ENCODE measurements around the gene DBT. TPM values are rescaled to one million over a fixed set of nuclear protein-coding genes. Genes with fewer than 3 reads are reported as not detected.

Gene DBT
- total RNA-seq, 1 experiment from 2014 or later, result 16.8 TPM

DNA sequence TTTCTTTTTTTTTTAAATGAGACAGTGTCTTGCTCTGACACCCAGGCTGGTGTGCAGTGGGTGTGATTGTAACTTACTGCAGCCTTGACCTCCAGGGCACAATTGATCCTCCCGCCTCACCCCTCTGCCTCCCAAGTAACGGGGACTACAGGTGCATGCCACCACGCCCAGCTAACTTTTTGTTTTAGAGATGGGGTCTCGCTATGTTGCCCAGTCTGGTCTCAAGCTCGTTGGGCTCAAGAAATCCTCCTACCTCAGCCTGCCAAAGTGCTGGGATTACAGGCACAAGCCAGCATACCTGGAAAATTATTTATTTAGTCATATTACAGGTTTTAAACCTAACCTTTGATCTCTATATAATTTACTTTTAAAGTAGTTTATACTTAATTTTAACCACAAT, 84.9 kb downstream of the DBT start:
- POLR2A ChIA-PET (ENCODE audit: low non-redundant PET), result no interaction called here
- CTCF ChIA-PET, result no interaction called here

DNA sequence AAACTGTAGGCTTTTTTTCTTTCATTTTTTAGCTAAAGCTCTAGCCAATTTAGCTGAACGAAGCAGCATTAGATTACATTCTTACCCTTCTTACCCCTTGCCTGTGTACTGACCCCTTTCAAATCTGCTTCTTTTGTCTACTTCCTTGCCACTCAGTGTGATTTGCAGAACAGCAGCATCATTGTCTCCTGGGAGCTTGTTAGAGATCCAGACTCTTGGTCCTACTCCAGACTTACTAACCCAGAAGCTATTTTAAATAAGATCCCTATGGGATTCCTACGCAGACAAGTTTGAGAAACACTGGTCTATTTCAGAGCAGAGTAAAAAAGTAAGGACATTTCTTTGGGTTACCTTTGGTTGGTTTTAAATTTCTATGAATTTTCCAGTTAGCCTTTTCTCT, 85.4 kb downstream of the DBT start:
- no peaks in the 10 kb centered on the region for H3K27me3 ChIP-seq (replicated peaks; ENCODE audit: insufficient read depth, low read depth, low read length, poor library complexity)
- no peaks in the 10 kb centered on the region for H3K36me3 ChIP-seq (ENCODE audit: insufficient read depth, low read length, poor library complexity, severe bottlenecking)
- intact Hi-C loops (cut with micrococcal nuclease; ENCODE audit: unreplicated experiment), result no loop called here
- TF ChIP-seq EZH2 (IDR thresholded peaks at IDR 0.05; ENCODE audit: borderline replicate concordance, low read depth, low read length, poor library complexity, severe bottlenecking), result no peak
- TF ChIP-seq, protein P1, sequence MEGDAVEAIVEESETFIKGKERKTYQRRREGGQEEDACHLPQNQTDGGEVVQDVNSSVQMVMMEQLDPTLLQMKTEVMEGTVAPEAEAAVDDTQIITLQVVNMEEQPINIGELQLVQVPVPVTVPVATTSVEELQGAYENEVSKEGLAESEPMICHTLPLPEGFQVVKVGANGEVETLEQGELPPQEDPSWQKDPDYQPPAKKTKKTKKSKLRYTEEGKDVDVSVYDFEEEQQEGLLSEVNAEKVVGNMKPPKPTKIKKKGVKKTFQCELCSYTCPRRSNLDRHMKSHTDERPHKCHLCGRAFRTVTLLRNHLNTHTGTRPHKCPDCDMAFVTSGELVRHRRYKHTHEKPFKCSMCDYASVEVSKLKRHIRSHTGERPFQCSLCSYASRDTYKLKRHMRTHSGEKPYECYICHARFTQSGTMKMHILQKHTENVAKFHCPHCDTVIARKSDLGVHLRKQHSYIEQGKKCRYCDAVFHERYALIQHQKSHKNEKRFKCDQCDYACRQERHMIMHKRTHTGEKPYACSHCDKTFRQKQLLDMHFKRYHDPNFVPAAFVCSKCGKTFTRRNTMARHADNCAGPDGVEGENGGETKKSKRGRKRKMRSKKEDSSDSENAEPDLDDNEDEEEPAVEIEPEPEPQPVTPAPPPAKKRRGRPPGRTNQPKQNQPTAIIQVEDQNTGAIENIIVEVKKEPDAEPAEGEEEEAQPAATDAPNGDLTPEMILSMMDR (conservative IDR thresholded peaks at IDR 0.05; ENCODE audit: low read depth, low read length), result no peak
- ChIA-PET POLR2A (ENCODE audit: low non-redundant PET) (interaction anchor here (0.6 kb wide), 1 partner anchor 196 kb away, joined by 9 read pairs; no protein-coding TSS in a partner anchor), CTCF (interaction anchor here (0.6 kb wide), 1 partner anchor 138 kb away, joined by 7 read pairs; no protein-coding TSS in a partner anchor)
- H3K4me1 ChIP-seq (ENCODE audit: insufficient read depth, low read length, poor library complexity, severe bottlenecking), result no peaks in the 10 kb centered on the region
- H3K9me3 ChIP-seq (ENCODE audit: low read depth, low read length, poor library complexity, severe bottlenecking), result no peaks in the 10 kb centered on the region
- no peak overlapping the region for H3K4me3 ChIP-seq (ENCODE audit: low read depth, low read length, poor library complexity, severe bottlenecking)
- no peak overlapping the region for H3K27ac ChIP-seq (ENCODE audit: low read depth, low read length, poor library complexity, severe bottlenecking)
- DNase-seq (ENCODE audit: low spot score), result peak; percentile 81
- no TSS peak for BruUV-seq (replicated peaks)

More for the DNA sequence above, 84.9 kb downstream of the DBT start:
- Histone ChIP-seq H3K9me3 (ENCODE audit: low read depth, low read length, poor library complexity, severe bottlenecking) (no peaks in the 10 kb centered on the region), H3K4me1 (ENCODE audit: insufficient read depth, low read length, poor library complexity, severe bottlenecking) (no peaks in the 10 kb centered on the region), H3K27me3 (replicated peaks; ENCODE audit: insufficient read depth, low read depth, low read length, poor library complexity) (no peaks in the 10 kb centered on the region), H3K36me3 (ENCODE audit: insufficient read depth, low read length, poor library complexity, severe bottlenecking) (no peaks in the 10 kb centered on the region), H3K4me3 (ENCODE audit: low read depth, low read length, poor library complexity, severe bottlenecking) (no peak overlapping the region), H3K27ac (ENCODE audit: low read depth, low read length, poor library complexity, severe bottlenecking) (no peak overlapping the region)
- no peak for DNase-seq (ENCODE audit: low spot score)
- intact Hi-C loops (cut with micrococcal nuclease; ENCODE audit: unreplicated experiment), result no loop called here
- TF ChIP-seq EZH2 (IDR thresholded peaks at IDR 0.05; ENCODE audit: borderline replicate concordance, low read depth, low read length, poor library complexity, severe bottlenecking), result no peak
- TF ChIP-seq, protein P1 (conservative IDR thresholded peaks at IDR 0.05; ENCODE audit: low read depth, low read length), result no peak
- BruUV-seq (replicated peaks), result no TSS peak

DNA sequence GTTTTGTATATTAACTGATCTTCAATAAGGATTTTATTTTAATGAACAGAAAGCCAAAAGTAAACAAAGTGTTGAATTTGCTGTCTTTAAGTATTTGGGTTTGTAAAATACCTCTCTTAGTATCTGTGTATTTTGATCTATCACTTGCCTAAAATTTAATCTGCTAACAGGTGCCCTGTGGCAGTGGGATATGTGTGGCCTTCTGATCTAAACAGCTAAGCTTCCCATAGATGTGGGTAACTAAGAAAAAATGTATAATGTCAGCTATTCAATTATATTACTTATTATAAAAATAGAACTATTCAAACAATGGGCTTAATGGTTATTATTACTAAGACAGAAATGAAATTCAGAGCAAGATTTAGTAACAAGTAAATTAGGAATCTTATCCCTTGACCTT, 86.8 kb downstream of the DBT start:
- ChIA-PET POLR2A (ENCODE audit: low non-redundant PET) (no interaction called here), CTCF (no interaction called here)
- no peak overlapping the region for H3K4me3 ChIP-seq (ENCODE audit: low read depth, low read length, poor library complexity, severe bottlenecking)
- TF ChIP-seq, protein P1 (conservative IDR thresholded peaks at IDR 0.05; ENCODE audit: low read depth, low read length), result no peak
- TF ChIP-seq EZH2 (IDR thresholded peaks at IDR 0.05; ENCODE audit: borderline replicate concordance, low read depth, low read length, poor library complexity, severe bottlenecking), result no peak
- DNase-seq (ENCODE audit: low spot score), result no peak
- H3K27me3 ChIP-seq (replicated peaks; ENCODE audit: insufficient read depth, low read depth, low read length, poor library complexity), result no peaks in the 10 kb centered on the region
- intact Hi-C loops (cut with micrococcal nuclease; ENCODE audit: unreplicated experiment), result no loop called here
- BruUV-seq (replicated peaks), result no TSS peak
- H3K4me1 ChIP-seq (ENCODE audit: insufficient read depth, low read length, poor library complexity, severe bottlenecking), result no peaks in the 10 kb centered on the region
- H3K36me3 ChIP-seq (ENCODE audit: insufficient read depth, low read length, poor library complexity, severe bottlenecking), result no peaks in the 10 kb centered on the region
- H3K27ac ChIP-seq (ENCODE audit: low read depth, low read length, poor library complexity, severe bottlenecking), result no peak overlapping the region
- H3K9me3 ChIP-seq (ENCODE audit: low read depth, low read length, poor library complexity, severe bottlenecking), result no peaks in the 10 kb centered on the region
